HK-2 (cell line): Measurements from ENCODE around the gene MAGI1.
"Not testable (repeated sequence)": the region's sequence is repeated elsewhere in the genome, so short reads cannot be mapped to it uniquely, and the experiment has no call there.

Experiments
- DNase-seq: peaks from one replicate; pipeline ENCODE4 v3.0.0-alpha.2; 2018; ENCODE audit not compliant: unreplicated experiment

MAGI1 gene

GRCh38 chr3:66038726-66039589 lies at the start of gene MAGI1:
MAGI1 (minus strand) TSS chr3:66038918; CDS start chr3:66038308, 610 bp downstream.
- DNase-seq: peak; percentile 85

DNA sequence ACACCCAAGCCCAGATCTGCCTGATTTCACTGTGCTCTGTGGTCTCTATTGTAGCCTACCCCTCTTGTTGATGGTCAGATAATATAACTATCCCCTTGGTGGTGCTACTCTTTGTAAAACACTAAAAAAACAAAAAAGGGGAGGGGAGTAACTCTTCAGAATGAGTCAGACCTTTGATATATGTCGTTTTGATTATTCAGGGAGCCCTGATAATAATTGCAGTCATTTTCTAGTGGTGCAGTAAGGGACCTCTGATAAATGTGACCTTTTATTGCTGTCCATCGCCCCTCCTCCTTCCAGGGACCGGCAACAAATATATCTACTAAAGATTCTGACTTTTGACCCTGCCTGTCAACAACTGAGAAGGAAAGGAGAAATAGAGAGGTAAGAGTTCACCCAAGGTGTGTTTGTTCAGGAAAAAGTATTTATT lies 45.1 kb upstream of the MAGI1 start:
- DNase-seq: no peak

GRCh38 chr3:66083096-66083678 lies 44.5 kb upstream of the MAGI1 start:
- no peak for DNase-seq

DNA sequence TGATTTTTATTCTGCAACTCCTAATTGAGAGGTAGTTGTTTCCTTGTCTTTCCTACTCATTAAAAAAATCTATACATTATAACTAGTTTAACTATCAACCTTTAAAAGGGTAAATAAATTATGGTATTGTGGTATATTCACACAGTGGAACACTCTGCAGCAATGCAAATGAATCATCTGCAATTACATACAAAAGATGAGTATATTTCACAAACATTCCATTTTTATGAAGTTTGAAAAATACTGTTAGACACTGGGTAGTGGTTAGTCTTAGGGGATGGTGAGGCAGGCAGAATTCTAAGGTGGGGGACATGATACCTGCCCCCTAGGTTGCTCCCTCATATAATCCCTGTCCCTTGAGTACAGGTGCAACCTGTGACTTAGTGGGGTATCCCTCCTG lies 44.0 kb upstream of the MAGI1 start:
- DNase-seq: no peak

- no peak for DNase-seq
Measured at GRCh38 chr3:66080167-66080566, 41.4 kb upstream of the MAGI1 start.

DNA sequence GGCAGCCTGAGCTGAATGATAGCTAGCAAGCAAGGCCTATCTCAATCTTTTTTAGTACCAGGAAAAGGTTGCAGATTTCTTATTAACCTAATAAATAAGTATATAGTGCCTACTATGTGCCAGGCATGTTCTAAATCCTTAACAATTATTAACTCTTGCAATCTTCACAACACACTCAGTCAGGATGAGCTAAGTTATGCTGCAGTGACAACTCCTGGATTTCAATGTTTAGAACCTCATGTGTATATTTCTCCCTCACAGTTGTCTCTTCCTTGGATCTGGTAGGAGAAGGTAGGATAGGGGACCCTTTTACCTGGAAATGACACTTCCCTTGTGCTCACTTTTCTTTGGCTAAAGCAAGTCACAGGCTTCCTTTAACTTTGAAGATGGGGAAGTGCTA lies 39.3 kb upstream of the MAGI1 start:
- DNase-seq: no peak

DNA sequence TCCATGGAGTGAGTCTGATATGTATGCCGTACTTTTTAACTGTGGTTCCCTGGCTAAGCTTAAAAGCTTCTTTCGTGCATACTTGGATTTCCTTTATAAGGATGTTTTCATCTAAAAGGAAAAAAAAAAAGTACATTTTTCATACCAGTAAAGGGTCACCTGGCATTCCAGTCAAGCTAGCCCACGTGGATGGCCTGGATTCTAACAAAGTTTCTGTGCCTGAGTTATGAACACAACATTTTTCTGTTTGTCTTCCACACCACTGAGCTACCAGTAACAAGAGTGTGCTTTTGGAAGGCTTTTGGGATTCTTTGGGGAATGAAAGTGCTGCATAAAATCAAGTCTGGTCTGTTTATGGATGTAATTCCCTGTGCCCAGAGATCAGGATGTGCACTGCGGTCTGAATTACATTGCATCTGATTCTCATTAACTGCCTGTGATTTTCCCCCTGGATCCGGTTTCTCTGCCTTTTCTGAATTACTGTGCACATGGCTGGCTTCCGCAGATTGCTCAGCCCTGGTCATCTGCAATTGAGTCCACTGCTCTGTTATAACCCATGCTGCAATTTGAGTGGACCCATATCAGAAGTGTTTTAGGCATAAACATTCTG lies 38.2 kb upstream of the MAGI1 start:
- DNase-seq: no peak

DNA sequence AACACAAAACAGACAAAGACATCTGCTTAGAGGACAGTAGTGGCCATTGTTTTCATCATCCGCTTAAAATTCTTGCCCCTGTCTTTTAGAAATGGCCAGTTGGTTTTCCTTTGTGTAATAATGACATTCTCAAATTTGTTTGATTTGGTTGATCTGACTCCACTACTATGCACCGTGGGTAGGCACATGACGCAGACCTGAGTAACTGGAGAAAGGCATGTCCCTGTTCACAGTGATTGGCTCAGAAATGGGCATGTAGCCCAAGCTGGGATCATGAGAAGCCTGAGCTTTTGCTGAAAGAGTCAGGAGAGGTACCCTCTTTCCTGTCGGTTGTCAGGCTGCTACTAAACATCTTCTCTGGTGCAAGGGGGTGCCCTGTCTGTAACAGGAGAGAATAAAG lies 36.6 kb upstream of the MAGI1 start:
- DNase-seq: no peak

DNA sequence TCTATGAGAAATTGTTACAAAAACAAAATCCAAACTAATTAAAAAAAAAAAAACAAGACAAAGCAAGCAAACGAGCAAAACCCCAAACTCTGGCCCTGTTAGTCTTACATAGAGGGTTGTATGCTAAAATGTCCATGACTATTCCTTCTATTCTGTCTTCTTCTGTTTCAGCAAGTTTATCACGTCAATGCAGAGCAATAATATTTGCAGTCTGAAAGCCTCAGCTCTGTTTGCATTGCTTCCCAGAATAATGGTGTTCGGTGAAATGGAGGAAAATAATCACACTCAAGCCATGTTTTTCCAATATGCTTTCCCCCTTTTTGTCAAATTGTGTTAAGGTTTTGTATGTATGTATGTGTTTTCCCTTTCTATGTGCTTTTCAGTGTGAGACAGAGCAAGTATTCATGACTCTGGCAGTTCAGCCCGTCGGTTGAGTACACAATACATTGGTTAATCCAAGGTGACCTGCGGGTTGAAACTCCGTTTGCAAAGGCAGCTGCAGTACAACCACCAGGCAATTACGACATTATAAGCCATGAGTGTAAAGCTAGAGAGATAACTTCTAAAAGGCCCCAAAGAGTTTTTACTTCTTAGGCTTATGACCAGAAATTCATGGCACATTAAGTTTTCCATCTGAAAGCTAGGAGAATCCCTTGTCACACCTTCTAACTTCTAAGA lies 34.9 kb upstream of the MAGI1 start:
- no peak for DNase-seq

DNA sequence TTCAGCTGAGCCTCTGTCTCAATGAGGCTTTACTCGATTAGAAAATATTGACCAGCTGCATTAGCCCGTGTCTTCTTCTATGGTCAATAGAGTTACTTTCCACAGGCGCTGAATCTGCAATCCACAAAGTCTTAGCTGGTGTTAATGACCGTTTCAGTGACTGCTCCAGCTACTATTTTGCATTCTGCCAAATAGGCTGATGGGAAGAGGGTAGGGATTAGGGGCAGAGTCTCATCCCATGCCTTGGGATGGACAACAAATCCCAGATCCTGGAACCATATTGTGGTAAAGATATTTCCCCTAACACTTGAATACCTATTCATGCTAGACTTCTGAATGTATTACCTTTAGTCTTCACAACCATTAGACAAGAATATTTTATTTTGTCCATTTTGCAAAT lies 29.5 kb upstream of the MAGI1 start:
- DNase-seq: no peak

GRCh38 chr3:66066963-66067617 lies 28.4 kb upstream of the MAGI1 start:
- no peak for DNase-seq

DNA sequence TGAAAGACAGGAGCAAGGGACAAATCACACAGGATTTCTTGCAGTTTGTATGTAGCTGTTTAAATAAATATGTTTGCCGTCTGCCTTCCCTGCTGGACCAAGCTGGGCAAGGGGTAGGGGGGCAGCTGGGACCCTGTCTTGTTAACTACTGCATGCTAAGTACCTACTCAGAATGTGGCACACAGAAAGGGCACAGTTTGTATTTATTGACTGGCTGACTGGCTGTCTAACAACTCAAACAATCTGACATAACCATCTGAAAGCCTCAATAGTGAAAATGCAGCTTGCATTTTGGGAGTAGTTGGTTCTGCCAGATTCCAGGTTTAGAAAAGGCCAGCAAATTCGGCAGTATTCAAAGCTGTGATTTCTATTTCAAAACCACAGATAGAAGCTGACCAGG lies 16.6 kb upstream of the MAGI1 start:
- no peak for DNase-seq

GRCh38 chr3:66053550-66054094 lies 14.9 kb upstream of the MAGI1 start:
- DNase-seq: no peak

DNA sequence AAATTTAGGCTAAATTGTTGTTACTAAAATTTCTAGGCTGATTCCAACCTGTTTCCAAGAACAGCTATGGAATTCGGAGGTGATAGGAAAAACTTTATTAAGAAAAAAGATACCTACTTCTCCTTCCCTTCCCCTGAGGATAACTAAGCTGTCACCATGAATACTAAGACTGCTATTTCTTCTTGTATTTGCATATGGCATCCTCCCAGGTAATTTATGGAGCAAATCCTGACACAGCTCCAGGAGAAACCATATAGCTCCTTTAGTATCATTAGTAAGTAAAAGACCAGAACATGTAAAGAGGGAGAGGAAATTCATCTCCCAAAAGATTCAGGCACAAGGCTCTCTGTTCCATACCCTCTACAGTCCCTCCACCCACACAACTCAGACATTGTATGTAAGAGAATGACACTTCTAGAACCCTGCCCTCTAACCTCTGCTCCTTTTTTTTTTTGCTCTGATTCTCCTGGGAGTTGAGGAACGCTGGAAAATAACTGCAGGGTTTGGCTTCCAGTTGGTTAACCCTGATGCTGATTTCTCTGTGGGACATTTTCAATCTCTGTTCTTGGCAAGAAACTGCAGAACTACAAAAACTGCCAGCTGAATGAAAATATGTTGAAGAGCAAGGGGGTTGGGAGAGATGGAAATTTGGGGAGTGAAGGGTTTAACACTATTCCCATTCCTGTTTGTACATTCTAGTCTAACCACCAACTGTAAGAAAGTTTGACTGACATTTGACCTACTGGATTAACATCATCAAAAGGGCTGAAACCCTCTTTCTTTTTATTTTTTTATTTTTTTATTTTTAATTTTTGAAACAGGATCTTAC lies 14.2 kb upstream of the MAGI1 start:
- no peak for DNase-seq

GRCh38 chr3:66050821-66051220 lies 12.1 kb upstream of the MAGI1 start:
- DNase-seq: no peak

DNA sequence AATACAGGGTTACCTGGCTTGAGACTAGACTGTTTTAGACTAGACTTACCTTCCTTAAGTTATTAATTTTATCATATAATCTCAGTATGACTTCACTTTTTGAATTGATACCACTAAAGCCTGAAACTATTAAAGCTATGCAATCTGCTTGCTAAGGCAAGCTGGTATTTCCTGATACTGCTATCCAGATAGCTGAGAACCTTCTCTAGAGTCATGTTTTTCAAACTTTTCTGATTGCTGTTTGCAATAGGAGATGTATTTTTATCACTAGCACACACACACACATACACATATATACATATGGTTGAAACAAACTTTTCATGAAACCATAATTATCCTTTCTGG lies 9.3 kb upstream of the MAGI1 start:
- no peak for DNase-seq

GRCh38 chr3:66047311-66048050 lies 8.8 kb upstream of the MAGI1 start:
- DNase-seq: no peak

- DNase-seq: not testable (repeated sequence)
Measured at GRCh38 chr3:66046321-66046720, 7.6 kb upstream of the MAGI1 start.

DNA sequence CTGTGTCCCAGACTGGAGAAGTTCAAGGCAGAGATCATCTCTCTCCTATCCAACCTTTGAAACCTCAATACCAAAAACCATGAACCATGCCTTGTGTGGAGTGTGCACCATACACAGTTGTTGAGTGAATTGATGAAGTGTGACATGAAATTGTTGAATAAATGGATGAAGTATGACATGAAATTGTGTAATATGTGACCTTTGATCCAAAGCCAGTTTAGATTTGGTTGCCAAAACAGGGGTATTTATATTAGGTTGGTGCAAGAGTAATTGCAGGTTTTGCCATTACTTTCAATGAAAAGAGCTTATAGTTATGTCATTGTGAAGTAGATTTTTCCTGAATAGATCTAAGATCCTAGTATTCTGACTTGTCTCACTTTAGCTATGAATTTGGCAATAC lies 3.1 kb upstream of the MAGI1 start:
- no peak for DNase-seq

- DNase-seq: no peak
Measured at GRCh38 chr3:66041116-66041515, 2.4 kb upstream of the MAGI1 start.
